Measurements from ENCODE around the gene STEAP4.
"Not testable (repeated sequence)": the region's sequence is repeated elsewhere in the genome, so short reads cannot be mapped to it uniquely, and the experiment has no call there.

The STEAP4 gene

DNA sequence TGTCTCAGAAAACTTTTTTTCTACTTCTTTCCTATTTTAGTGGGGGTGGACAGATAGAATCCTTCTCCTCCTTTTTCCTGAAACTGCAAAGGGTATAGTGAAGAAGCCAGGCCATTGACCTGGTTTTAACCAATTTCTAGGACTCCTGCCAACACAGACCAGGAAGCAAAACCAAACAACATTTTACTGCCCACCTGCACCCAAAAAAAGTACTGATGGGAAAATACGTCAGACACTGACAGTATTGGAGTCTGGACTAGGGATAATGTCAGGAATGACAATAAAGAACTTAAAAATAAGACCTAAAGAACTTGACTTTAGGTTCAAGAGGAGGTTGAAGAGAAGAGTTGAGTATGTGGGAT lies 5.0 kb upstream of the STEAP4 start:
- DNase-seq, result peak in 1 of 2 experiments; percentile 13

DNA sequence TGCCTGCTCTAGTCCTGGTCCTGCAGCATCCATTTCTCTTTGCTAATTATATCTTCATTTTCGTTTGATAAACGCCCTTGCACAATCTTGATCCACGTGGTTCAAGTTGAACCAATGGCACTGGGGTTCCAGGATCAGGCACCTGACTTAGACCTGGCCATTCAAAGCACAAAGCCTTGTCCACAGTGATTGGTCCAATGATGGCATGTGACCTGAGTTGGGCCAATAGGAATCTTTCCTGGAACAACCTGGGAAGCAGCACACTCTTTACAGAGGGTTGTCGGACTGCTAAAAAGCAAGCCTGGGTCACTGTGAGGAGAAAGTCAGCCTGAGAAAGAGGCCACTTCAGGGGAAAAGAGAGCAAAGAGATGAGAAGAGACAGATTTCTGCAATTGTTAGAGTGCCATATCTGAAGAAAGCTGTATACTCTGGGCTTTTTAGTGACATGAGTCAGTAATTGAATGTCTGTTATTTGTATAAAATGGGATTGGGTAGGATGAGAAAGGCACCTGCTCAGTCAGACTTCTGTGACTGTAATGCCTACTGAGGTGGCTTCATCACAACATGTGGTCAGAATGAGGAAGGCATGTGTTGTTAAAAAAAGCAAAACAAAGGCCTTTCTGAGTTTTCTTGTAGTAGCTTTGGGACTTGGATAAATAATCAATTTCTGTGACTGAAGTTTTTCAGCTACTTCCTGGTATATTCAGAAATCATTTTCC lies 4.4 kb upstream of the STEAP4 start:
- no peak for DNase-seq

DNA sequence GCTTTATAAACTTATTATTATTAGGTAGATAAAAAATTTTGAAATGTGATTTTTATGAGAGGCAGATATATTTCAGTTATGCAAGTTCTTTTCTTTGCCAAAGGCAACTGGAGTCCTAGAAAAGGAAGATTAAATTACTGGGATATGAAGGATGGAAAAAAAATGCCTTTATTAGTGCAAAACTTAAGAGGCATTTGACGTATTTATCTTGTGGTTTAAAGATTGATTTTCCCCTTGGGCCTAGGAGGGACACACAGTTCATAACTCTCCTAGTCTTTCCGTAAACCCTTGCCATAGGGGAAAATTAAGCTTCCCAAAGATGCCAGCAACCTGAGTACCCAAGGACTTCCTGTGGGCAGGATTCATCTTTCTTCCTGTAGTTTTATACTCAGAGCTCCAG lies 3.1 kb upstream of the STEAP4 start:
- no peak for DNase-seq

DNA sequence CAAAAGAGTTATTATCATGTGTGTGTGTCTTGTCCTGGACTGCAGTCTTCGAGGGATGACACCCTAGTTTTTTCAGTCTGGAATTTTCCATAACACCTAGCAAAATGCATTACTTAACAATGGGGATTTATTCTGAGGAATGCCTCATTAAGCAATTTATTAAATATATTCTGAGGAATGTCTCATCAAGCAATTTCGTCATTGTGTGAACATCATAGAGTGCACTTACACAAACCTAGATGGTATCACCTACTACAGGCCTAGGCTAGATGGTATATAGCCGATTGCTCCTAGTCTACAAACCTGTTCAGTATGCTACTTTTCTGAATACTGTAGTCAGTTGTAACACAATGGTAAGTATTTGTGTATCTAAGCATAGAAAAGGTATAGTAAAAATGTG lies 1.1 kb upstream of the STEAP4 start:
- DNase-seq, result no peak

DNA sequence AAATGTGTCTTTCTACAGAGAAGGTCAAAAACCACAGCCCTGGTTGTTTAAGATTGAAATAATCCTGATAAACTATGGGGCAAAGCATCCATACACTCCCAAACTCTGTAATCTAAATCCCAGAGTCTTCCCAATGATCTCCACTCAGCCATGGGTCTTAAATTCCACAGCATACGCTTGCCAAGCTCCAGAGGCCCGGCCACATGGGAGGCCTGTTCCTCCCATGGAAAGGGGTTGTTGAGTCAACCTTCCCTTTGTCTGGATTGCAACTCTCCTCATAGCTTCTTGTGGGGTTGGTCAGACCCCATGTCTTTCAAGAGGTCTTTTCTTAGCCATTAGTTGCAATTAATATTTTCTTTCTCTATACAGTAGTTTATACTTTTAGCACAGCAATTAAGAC lies 718 bp upstream of the STEAP4 start:
- no peak for DNase-seq

DNA sequence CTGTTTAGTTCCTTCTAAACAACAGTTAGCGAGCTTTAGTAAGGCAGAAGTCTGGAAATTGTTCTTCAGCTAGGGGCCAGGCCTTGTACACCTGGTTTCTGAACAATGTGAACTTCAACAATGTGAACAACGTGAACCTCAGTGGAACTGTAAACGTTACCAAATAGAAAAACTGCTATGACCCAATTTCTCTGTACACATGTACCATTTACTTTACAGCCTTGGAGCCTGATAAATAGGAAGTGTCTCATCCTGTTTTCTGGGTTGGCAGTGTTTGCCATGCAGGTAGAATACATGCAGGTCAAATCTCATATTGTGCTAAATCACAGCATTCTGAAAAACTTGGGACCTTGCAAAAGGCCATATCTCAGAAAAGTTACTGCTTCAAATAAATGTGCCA lies 1.6 kb downstream of the STEAP4 start:
- DNase-seq, result no peak

DNA sequence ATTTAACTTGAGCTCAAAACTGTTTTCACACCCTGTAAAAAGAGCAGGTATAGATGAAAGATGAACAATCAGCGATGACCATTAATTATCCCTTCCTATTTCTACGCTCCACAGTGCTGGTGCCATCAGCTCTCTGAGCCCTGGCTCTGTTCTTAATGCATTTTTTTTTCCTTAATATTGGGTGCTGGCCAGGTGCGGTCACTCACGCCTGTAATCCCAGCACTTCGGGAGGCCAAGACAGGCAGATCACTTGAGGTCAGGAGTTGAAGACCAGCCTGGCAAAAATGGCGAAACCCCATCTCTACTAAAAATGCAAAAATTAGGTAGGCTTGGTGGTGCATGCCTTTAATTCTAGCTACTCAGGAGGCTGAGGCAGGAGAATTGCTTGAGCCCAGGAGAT lies 4.2 kb downstream of the STEAP4 start:
- DNase-seq, result no peak

DNA sequence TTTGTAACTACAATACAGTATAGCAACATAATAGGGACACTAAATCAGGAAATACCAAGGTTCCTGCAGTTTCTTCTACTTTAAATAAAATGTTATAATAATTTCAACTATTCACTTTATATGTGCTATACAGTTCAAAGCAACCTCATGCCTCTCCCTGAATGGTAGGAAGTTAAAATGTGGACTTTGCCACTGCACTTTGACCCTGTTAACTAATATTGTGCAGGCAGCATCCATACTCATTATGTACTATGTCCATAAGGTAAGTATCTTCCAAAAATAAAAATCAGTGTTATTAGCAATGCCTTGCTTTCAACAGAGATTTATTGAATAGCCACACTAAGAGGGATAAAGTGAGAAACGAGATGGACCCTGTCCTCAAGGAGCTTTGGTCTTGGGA lies 4.8 kb downstream of the STEAP4 start:
- no peak for DNase-seq

DNA sequence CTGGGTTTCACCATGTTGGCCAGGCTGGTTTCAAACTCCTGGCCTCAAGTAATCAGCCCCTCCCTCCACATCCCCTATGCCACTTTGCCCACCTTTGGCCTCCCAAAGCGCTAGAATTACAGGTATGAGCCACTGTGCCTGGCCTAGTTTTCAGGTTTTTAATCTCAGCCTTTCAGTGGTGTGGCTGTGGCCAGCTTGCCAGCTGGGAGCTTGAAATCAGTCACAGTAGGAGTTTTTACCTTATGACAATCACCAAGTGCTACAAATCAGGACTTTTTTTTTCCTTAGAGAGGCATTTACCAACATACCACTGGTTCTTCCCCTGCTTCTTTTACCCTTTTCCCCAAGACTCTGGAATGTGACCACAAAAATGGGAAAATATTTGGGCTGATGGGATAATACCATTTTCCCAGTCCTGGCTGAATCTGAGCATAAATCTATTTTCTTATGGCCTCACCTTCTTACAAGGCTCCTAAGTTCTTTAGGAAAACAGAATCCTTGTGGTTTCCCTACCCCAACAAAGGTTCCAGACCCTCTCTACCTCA lies 6.2 kb downstream of the STEAP4 start:
- no peak for DNase-seq

DNA sequence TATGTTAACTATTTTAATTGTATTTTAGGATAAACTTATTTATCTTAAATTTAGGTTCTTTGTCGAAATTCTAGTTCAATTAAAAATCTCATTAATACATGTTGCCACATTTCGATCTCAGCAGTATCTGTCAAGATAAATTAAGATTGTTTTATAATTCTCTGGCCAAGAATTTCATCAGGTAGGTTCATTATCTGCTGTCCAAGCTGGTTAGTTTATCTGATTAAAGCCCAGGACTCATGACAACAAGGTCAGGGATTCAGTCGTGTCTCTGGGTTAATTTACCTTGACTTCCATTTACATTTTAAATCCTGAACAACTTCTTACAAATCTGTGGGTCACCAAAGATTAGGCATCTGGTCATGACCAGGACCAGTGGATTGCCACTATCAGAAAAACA lies 7.6 kb downstream of the STEAP4 start:
- no peak for DNase-seq

DNA sequence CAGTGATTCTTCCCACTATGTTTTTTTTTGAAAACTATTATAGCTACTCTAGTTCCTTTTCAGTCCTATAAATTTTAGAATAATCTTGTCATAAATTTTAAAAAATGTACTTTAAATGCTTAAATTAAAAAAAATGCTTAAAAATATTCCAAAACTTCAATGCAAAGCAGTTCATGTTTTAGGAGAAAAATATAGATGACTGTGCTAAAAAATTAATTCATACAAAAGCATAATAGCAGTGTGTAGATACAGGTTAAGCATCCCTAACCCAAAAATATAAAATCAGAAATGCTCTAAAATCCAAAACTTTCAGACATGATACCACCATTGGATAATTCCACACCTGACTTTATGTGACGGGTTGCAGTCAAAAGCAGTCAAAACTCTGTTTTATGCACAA lies 12.8 kb downstream of the STEAP4 start:
- no peak for DNase-seq

DNA sequence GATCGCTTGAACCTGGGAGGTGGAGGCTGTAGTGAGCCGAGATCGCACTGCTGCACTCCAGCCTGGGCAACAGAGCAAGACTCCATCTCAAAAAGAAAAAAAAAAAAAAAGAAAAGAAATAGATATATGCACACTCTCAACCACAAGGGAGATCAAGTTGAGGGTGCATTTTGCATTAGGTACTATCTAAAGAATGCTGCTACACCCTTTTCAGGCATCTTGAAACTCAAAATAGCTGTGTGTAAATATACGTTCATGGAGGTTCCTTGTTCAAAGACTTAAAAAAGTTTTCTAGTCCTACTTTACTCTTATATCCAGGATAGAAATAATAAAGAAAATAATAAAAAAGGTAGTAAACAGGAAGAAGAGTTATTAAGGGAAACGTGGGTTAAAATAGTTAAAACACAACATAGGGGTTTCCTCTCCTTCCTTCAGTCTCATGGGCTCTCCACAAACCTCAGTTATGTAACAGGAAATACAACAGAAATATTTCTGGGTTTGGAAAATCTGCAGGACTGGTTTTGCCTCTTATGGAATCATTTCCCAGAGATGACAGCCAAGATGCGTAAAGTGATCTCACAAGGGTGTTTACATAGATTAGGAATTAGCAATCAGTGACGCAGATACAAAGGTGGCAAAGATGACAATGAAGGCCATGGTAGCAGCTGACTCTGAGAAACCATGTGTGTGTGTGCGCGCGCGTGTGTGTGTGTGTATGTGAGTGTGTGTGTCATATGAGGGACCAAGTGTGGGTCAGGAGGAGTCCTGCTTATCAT lies 15.1 kb downstream of the STEAP4 start:
- no peak for DNase-seq

DNA sequence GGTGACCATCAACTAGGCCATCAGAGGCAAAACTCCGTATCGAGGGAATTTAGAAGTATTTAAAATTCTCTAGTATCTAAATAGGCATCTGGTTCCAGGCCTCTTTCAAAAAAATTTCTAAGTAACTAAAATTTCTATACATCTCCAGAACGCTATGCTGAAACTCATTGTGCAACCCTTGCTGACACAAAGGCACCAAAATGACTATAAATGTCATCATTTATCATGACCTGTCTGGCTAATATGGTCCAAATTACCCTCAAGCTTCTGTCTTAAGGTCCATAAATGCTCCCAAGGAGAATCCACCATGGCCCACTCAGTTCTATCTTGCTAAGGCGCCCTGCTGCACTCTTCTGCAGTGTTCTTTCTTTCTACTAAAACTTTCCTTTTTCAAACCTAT lies 16.2 kb downstream of the STEAP4 start:
- DNase-seq, result no peak

DNA sequence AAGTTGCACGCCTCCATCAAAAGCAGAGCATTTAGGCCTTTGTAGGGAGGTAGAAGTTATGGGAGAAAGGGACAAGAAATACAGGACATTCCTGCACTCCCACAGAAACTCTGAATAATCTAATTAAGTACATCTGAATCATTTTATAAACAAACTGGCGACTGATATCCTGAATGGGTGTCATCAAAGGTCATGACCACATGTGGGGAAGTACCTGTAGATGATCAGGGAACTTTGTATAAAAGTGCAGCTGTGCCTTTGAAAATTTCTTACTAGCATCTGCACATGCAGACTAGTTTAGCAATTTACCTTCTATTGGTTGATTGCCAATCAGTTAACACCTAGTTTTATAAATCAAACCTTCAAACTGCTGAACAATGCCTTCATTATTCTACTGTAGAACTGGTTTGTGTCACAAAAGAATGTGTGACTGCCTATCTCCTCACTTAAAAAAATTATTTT lies 17.1 kb downstream of the STEAP4 start:
- DNase-seq, result no peak

DNA sequence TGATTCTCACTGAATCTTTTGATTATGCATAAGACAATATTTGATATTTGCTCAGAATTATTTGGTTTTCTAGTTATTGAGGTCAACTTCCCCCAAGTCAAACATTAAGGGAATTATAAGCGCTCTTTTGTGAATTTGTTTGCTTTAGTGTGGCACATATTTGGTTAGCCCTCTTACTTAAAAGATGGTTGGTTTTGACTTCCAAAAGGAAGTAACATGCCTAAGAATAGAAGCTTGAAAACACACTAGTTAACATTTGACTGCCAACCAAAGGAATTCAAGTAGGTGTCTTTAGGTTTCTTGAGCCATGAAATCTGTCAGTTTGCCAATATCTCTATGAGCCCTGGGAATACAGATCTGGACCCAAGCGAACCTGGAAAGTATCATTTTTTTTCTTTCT lies 24.9 kb downstream of the STEAP4 start:
- no peak for DNase-seq

DNA sequence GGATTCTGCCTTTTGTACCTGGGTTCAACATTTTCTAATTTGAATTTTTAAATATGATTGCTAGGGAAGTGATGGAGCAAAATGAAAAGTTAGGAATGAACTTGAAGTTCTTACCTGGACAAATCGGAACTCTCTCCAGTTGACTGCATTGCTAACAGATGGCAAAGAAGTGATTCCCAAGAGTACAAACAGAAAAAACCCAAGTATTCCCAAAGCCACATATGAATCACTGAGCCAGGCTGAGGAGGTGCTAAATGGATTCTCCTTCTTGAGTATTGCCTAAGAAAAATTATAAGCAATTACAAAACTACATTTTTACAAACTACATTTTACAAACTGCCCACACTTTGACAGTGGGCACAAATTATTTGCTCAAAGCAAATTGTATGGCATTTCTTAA lies 25.9 kb downstream of the STEAP4 start:
- no peak for DNase-seq

DNA sequence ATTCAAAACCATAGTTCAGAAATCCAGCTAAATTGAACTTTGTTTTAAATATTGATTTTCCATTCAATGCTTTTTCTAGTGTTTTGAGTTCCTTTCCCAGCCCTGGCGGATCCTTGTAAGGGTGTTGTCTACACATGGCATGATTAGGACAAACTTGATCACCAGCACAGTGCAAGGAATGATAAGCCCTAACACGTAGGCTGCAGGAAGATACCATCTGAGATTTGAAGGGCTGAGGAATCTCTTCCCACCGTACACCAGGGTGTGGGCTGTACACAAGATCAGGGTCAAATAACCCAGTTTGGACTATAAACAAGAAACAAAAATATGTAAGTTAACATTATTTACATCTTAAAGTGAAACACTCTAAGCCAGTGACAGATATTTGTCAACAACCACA lies 27.4 kb downstream of the STEAP4 start:
- DNase-seq, result no peak

DNA sequence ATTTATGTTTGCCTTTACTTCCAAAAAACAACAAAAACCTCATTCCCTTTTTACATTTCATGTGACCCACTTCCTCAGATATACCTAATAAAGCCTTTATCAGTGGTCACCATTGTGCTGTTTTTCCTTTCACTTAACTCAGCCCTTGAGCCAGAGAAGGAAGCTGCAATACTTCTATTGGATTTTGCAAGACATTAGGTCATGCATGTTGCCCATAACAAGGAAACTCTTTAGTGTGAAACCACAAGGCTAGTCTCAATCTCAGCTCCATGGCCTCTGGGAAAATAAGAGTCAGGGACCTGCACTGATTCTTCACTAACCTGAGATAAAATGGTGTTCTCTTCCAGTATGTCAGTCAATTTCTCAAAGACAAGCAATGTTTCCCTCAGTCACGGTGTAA lies 27.8 kb downstream of the STEAP4 start:
- DNase-seq, result no peak

DNA sequence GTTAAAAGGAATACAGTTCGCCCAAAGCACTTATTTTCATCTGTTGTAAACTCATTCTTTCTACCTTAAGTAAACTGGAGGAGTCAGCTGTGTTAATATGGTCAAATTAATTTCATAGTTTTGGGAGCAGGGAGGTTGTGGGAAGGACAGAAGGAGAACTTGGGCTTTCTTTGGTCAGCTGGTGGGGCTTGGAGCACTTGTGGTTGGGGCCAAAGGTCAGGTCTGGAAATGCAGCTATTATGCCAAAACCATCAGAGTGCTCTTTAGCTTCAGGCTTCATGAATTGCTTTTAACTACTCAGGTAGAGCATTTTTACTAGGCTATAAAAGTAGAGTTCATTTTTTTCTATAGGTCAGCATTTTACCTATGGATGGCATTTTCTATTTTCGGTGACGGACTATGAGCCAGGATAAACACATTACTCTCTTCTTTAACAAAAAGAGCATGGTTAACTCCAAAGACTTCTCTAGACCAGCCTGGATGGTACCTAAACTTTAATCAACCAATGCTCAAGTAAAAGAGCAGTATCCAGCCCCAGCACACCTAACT lies 30.0 kb downstream of the STEAP4 start:
- no peak for DNase-seq

DNA sequence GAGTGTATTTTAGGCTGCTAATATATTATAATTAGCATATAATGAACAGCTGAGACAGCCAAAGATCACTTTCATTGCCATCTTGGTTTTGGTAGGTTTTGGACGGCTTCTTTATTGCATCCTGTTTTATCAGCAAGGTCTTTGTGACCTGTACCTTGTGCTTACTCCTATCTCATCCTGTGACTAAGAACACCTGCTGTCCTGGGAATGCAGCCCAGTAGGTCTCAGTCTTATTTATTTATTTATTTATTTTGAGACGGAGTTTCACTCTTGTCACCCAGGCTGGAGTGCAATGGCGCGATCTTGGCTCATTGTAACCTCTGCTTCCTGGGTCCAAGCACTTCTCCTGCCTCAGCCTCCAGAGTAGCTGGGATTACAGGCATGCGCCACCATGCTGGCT lies 31.8 kb downstream of the STEAP4 start:
- not testable (repeated sequence) for DNase-seq

DNA sequence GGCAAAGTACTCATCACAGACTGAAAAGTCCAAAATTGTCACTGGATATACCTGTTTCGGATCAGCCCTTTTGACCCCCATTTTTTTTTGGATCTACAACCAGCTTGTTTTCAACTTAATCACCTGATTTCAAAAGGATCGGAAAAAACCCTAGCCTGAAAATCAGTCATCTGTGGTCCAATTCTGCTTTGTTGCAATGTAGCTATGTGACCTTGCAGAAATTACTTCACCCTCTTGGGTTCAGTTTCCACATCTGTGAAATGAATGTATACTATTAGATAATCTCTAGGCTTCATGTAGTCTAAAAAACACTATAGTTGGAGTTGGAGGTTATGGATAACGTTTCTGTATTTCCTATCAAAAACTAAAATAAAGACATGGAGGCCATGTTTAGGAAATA lies 37.1 kb downstream of the STEAP4 start:
- no peak for DNase-seq

DNA sequence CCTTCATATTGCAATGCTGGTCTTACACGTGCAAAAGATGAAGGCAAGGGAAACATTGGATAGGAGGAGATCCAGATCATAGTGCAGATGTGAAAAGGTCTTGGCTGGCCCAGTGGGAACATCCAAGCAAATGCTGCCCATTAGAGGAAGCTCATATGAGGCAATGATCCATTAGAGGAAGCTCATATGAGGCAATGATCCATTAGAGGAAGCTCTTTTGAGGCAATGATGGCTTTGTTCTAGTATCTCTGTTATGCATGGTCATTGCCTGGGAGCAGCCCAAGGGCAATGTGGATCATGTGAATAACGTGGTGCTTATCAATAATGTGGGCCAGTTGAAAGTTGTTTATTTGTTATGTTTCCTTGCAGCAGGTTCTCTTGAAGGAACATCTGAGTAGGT lies 37.8 kb downstream of the STEAP4 start:
- no peak for DNase-seq

DNA sequence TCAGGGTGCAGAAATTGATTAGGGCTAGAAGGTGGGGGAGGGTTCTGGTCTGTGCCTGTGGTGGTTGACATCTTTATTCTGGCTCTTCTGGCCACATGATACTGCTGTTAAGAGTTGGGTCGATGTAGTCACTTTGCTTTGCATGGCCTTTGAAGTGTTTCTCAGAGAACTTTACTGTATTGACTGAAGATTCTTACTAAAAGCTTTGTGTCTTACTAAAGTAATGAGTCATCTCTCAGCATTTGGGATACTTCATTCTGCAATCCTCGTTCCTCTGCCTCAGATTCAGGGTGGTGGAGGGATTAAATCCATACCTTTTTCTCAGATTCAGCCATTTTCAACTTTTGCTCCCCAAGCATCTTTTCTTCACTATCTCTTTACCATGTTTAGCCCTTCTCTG lies 38.6 kb downstream of the STEAP4 start:
- no peak for DNase-seq

DNA sequence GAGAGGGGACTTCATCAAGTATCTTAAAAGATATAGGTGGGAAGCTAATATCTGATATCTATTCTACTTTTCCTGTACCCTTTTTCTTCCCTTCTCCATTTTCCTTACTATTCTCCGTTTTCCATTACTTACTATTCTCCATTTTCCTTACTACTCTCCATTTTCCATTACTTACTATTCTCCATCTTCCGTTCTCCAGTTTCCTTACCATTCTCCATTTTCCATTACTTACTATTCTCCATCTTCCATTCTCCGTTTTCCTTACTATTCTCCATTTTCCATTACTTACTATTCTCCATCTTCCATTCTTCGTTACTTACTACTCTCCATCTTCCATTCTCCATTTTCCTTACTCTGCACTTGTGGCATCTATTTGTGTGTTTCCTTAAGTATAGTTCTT lies 39.3 kb downstream of the STEAP4 start:
- no peak for DNase-seq
